Loucy (cell line): ENCODE measurements around the gene NTN1.

Experiments
- H2AFZ ChIP-seq: fragments of 200-600 bp; sonication (generic); 2 replicates; pipeline ENCODE4 v1.6.0; 2016; ENCODE audit warnings: antibody characterized with exemption, mild to moderate bottlenecking, low read length, moderate library complexity
- H3F3A ChIP-seq: fragments of 200-600 bp; 2 replicates; pipeline ENCODE4 v1.6.0; 2016; ENCODE audit warnings: antibody characterized with exemption, low read depth, mild to moderate bottlenecking
- H3K27me3 ChIP-seq: fragments of 200-600 bp; sonication (generic); 2 replicates; pipeline ENCODE4 v1.6.1; 2014; ENCODE audit warnings: low read length, mild to moderate bottlenecking; ENCODE audit not compliant: insufficient read depth, poor library complexity, severe bottlenecking
- H3K36me3 ChIP-seq: fragments of 200-600 bp; sonication (generic); 2 replicates; pipeline ENCODE4 v1.6.1; 2016; ENCODE audit warnings: low read length; ENCODE audit not compliant: insufficient read depth
- H3K4me1 ChIP-seq: fragments of 200-600 bp; sonication (generic); 2 replicates; pipeline ENCODE4 v1.5.1; 2014; ENCODE audit warnings: low read length, mild to moderate bottlenecking; ENCODE audit not compliant: insufficient read depth, poor library complexity, severe bottlenecking
- H3K4me2 ChIP-seq: fragments of 200-600 bp; sonication (generic); 2 replicates; pipeline ENCODE4 v1.6.0; 2014; ENCODE audit warnings: antibody characterized with exemption, low read length, low read depth, mild to moderate bottlenecking; ENCODE audit not compliant: poor library complexity, severe bottlenecking
- H3K4me3 ChIP-seq: fragments of 200-600 bp; sonication (generic); 2 replicates; pipeline ENCODE4 v1.5.1; 2014; ENCODE audit warnings: low read length, mild to moderate bottlenecking, mixed read lengths; ENCODE audit not compliant: poor library complexity, severe bottlenecking
- H3K79me2 ChIP-seq: fragments of 200-600 bp; sonication (generic); 2 replicates; pipeline ENCODE4 v1.6.1; 2014; ENCODE audit warnings: low read length; ENCODE audit not compliant: insufficient read depth
- H3K9ac ChIP-seq: fragments of 200-600 bp; sonication (generic); 2 replicates; pipeline ENCODE4 v1.6.0; 2014; ENCODE audit warnings: mild to moderate bottlenecking, low read depth, low read length, moderate library complexity; ENCODE audit not compliant: poor library complexity, severe bottlenecking
- H3K9me2 ChIP-seq: fragments of 200-600 bp; sonication (generic); replicated peaks from 2 replicates; pipeline ENCODE4 v1.6.1; 2016; ENCODE audit warnings: low read depth, low read length, mixed read lengths
- H3K9me3 ChIP-seq: fragments of 200-600 bp; sonication (generic); 2 replicates; pipeline ENCODE4 v1.6.1; 2014; ENCODE audit warnings: mild to moderate bottlenecking, antibody characterized with exemption, low read length, low read depth; ENCODE audit not compliant: insufficient read depth
- H4K20me1 ChIP-seq: fragments of 200-600 bp; sonication (generic); 2 replicates; pipeline ENCODE4 v1.6.0; 2014; ENCODE audit warnings: antibody characterized with exemption, low read length, mild to moderate bottlenecking; ENCODE audit not compliant: insufficient read depth, poor library complexity, severe bottlenecking
- EZH2phosphoT487 ChIP-seq: fragments of 200-600 bp; IDR thresholded peaks from 2 replicates; pipeline ENCODE4 v1.6.1; 2018; ENCODE audit warnings: antibody characterized with exemption, mild to moderate bottlenecking, moderate library complexity, borderline replicate concordance
- TF ChIP-seq, protein P1 (sequence below): fragments of 200-600 bp; sonication (generic); conservative IDR thresholded peaks from 2 replicates; pipeline ENCODE4 v1.5.1; 2014; ENCODE audit warnings: mild to moderate bottlenecking, antibody characterized with exemption, low read length

NTN1 gene

DNA sequence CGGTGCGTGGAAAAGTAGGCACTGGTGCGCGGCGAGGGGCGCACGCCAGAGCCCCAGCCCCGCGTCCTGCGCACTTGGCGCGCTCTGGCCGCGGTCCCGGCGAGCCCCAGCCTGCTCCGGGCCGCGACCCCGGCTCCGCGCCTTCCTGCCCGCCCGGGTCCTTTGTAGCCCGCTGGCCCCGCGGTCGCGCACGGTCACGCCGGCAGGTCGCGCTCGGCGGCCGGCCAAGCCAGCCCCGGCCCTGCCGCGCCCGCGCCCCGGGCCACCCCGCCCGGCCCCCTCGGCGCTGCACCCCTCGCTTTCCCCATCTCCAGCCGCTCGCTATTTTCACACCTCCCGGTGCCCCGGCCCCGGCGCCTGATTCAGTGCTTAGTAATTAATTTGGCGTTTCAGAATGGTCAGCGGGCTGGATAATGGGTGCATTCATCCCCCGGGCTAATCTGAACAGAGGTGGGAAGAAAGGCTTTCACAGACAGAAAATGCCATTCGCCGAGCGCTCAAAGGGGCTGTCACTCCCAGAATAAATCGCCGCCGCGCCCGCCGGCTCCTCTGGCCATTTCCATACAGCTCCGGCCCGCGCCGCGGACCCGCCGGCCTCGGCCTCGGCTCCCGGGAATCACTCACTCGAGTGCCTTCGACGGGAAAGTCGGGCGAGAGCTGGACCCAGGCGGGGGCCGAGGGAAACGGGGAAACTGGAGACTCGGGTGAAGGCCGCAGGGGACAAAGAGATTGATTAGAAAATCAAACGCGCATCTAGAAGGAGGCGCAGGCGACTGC is 17.8 kb upstream of the NTN1 start:
- no peak overlapping the region for H3K9ac ChIP-seq
- no peaks in the 10 kb centered on the region for H3K9me2 ChIP-seq
- no peak overlapping the region for H3K4me3 ChIP-seq
- H3K79me2 ChIP-seq = no peaks in the 10 kb centered on the region
- no peak overlapping the region for H3K4me2 ChIP-seq
- no peaks in the 10 kb centered on the region for H3F3A ChIP-seq
- H2AFZ ChIP-seq = no peak overlapping the region
- H3K27me3 ChIP-seq = no peaks in the 10 kb centered on the region
- no peaks in the 10 kb centered on the region for H3K36me3 ChIP-seq
- TF ChIP-seq EZH2phosphoT487 = no peak
- TF ChIP-seq, protein P1, sequence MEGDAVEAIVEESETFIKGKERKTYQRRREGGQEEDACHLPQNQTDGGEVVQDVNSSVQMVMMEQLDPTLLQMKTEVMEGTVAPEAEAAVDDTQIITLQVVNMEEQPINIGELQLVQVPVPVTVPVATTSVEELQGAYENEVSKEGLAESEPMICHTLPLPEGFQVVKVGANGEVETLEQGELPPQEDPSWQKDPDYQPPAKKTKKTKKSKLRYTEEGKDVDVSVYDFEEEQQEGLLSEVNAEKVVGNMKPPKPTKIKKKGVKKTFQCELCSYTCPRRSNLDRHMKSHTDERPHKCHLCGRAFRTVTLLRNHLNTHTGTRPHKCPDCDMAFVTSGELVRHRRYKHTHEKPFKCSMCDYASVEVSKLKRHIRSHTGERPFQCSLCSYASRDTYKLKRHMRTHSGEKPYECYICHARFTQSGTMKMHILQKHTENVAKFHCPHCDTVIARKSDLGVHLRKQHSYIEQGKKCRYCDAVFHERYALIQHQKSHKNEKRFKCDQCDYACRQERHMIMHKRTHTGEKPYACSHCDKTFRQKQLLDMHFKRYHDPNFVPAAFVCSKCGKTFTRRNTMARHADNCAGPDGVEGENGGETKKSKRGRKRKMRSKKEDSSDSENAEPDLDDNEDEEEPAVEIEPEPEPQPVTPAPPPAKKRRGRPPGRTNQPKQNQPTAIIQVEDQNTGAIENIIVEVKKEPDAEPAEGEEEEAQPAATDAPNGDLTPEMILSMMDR = no peak
- no peaks in the 10 kb centered on the region for H3K4me1 ChIP-seq
- H3K9me3 ChIP-seq = no peaks in the 10 kb centered on the region
- no peaks in the 10 kb centered on the region for H4K20me1 ChIP-seq

DNA sequence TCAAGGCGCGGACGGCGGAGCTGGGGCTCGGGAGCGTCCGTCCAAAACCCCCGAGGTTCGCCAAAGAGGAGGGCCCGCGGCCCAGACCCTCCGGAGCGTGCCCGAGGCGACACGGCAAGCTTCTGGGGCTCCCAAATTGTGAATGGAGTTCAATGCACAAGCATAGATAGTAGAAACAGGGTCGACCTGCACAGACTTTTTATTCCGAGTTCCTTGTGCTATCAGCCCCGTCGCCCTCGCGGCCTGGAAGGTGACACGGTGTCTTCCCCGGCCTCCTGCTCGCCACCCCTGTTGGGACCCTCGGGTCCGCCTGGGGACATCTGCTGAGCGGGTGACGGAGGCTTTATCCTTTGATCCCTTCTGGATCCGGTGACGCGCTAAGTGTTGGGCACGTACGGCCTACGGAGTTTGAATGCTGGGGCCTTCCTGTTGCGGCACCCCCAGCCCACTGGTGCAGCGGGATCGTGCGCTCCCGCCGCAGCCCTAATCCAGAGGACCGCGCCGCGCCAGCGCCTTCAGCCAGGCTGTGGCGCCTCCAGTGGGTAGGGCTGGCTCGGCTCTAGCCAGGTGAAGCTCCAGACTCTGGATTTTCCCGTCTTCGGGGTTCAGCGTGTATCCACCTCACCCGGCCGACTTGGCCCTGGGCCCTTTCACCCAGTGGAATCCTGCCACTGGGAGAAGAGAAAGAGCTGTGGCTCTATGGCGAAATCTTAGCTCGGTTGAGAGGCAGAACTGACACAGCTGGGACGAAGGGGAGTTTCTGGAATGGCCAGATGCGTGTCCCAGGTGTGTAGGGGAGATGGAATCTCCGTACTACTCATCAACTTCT is 17.0 kb upstream of the NTN1 start:
- Histone ChIP-seq H3K9ac (no peak overlapping the region), H4K20me1 (no peaks in the 10 kb centered on the region), H2AFZ (no peak overlapping the region), H3K79me2 (no peaks in the 10 kb centered on the region), H3K9me3 (no peaks in the 10 kb centered on the region), H3K4me2 (no peak overlapping the region), H3K36me3 (no peaks in the 10 kb centered on the region), H3K4me1 (no peaks in the 10 kb centered on the region), H3K4me3 (no peak overlapping the region), H3F3A (no peaks in the 10 kb centered on the region), H3K9me2 (no peaks in the 10 kb centered on the region), H3K27me3 (no peaks in the 10 kb centered on the region)
- TF ChIP-seq, protein P1 = no peak
- no peak for TF ChIP-seq EZH2phosphoT487

DNA sequence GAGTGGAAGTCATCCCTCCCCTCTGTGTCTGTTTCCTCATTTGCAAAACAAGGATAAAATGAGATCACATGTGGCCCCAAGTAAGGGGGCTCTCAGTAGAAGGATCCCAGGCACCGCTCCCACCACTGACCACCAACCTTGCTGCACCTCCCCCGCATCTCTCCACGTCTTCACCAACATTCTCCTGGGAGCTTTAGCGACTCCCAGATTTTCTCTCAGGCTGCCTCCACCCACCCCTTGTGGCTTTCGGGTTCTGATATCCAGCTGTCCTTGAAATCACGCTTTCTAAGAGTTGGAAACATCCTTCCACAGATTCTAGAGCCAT is 16.4 kb upstream of the NTN1 start:
- H3K27me3 ChIP-seq = no peaks in the 10 kb centered on the region

More for the DNA sequence above, 16.4 kb upstream of the NTN1 start:
- Histone ChIP-seq H3K79me2 (no peaks in the 10 kb centered on the region), H3K4me2 (no peak overlapping the region), H3K9me2 (no peaks in the 10 kb centered on the region), H3K4me3 (no peak overlapping the region), H4K20me1 (no peaks in the 10 kb centered on the region), H3K4me1 (no peaks in the 10 kb centered on the region), H3F3A (no peaks in the 10 kb centered on the region), H2AFZ (no peak overlapping the region), H3K9me3 (no peaks in the 10 kb centered on the region), H3K9ac (no peak overlapping the region), H3K36me3 (no peaks in the 10 kb centered on the region)
- TF ChIP-seq EZH2phosphoT487 = no peak
- TF ChIP-seq, protein P1 = no peak
